AG10803 (cell line): Measurements from ENCODE around the gene SCRN1.

Source experiments
- DNase-seq: peaks from one replicate; pipeline ENCODE4 v3.0.0; 2010; ENCODE audit warnings: low read depth
- H3K4me3 ChIP-seq: 2 replicates; pipeline ENCODE4 v1.5.1; 2011; ENCODE audit warnings: mild to moderate bottlenecking, low read length, control low read depth
- CTCF ChIP-seq: conservative IDR thresholded peaks from 2 replicates; pipeline ENCODE4 v1.5.1; 2011; ENCODE audit warnings: mild to moderate bottlenecking, low read length, control low read depth, inconsistent platforms

Gene SCRN1

GRCh38 chr7:30028749-30029635 is 39.4 kb upstream of the SCRN1 start:
- TF ChIP-seq CTCF = 0 out of 2 replicates have a peak, but pooled peaks have one; percentile 6
- peak; percentile 44 for DNase-seq

GRCh38 chr7:30028216-30028748 is 38.7 kb upstream of the SCRN1 start, which contains the start of gene PLEKHA8:
Gene PLEKHA8, plus strand, starts transcription at chr7:30028412. Its CDS starts 351 bp downstream, at chr7:30028763.
- peak within 1 kb of the TSS; percentile 72 for H3K4me3 ChIP-seq
- peak; percentile 84 for DNase-seq
- no peak for TF ChIP-seq CTCF

More at GRCh38 chr7:30028749-30029635, 39.4 kb upstream of the SCRN1 start:
- peak overlapping the region; percentile 72 for H3K4me3 ChIP-seq

- no peak for TF ChIP-seq CTCF
- peak overlapping the region; percentile 72 for H3K4me3 ChIP-seq
- DNase-seq = no peak
Measured at GRCh38 chr7:30027740-30028215, 38.2 kb upstream of the SCRN1 start.

- H3K4me3 ChIP-seq = peak overlapping the region; percentile 72
- no peak for TF ChIP-seq CTCF
- peak; percentile 25 for DNase-seq
Measured at GRCh38 chr7:30027065-30027456, 37.5 kb upstream of the SCRN1 start.

- DNase-seq = peak; percentile 100
- TF ChIP-seq CTCF = no peak
- peak within 1 kb of the TSS; percentile 72 for H3K4me3 ChIP-seq
Measured at GRCh38 chr7:30026229-30027064, 36.8 kb upstream of the SCRN1 start, which contains the start of gene FKBP14. Gene FKBP14, minus strand, starts transcription at chr7:30026702. Its CDS starts 194 bp downstream, at chr7:30026508.

- no peak overlapping the region for H3K4me3 ChIP-seq
- TF ChIP-seq CTCF = no peak
- DNase-seq = no peak
Measured at GRCh38 chr7:30023524-30023923, 33.9 kb upstream of the SCRN1 start.
